Activated T-cell treated with anti-CD3 and anti-CD28 coated beads, Interleukin-2, amount 50 U/mL, for 48 hours (primary cell): ENCODE results near the gene ADAMTS6.
"Not testable (repeated sequence)": the region's sequence is repeated elsewhere in the genome, so short reads cannot be mapped to it uniquely, and the experiment has no call there.

ENCODE experiments used
- DNase-seq, 2 experiments: peaks; one replicate each; pipeline ENCODE4 v3.0.0-alpha.2; 2020

The ADAMTS6 gene

DNA sequence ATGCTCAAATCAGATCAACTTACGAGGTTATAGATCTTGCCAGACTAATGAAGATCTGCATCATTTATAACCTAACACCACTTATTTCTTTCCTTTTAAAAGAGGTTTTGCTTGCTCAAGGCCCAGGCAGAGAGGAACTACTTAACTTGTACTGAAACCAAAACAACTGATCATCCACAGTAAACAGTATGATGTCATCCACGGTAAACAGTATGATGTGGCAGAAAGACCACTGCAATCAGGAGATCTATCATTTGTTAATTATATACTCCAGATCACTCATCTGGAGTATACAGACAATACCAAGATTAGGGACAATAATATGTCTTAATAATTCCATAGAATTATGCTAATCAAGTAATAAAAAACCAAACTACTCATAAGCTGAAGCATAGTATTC lies 116.8 kb downstream of the ADAMTS6 start:
- DNase-seq = no peak

DNA sequence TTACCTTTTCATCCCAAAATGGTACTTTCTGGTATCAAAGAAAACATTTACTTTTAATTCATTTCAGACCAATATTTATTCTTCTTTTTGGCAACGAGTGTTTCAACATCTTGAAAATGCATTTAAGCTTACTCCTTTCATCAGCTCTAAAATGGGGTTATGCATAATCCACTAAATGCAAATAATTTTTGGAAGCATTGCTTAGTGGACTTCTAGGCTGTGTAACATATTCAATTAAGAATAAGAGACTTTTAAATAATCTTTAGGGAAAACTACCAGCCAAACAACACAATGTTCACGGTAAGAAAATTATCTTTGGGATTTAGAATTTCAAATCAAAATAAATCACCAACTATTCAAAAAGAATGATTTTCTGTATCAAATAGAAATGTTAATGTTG lies 118.2 kb downstream of the ADAMTS6 start:
- DNase-seq = no peak

DNA sequence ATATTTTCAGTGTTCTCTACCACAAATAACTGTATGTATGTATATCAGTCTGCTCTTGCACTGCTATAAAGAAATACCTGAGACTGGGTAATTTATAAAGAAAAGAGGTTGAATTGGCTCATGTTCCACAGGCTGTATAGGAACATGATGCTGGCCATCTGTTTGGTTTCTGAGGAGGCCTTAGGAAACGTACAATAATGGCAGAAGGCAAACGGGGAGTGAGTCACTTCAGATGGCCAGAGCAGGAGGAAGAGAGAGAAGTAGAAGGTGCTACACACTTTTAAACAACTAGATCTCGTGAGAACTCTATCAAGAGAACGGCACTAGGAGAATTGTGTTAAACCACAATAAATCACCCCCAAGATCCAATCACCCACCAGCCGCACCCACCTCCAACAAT lies 121.7 kb downstream of the ADAMTS6 start:
- DNase-seq = no peak

DNA sequence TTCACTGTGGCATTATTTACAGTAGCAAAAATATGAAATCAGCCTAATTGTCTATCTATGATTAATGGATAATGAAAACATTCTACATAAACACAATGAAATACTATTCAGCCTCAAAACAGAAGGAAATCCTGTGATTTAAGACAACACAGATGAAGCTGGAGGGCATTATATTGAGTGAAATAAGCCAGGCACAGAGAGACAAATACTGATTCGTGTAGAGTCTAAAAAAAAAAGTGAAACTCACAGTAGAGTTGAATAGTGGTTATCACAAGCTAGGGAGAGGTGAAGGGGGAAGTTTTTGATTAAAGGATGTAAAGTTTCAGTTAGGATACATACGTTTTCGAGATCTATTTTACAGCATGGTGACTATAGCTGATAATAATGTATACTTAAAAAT lies 122.2 kb downstream of the ADAMTS6 start:
- no peak for DNase-seq

DNA sequence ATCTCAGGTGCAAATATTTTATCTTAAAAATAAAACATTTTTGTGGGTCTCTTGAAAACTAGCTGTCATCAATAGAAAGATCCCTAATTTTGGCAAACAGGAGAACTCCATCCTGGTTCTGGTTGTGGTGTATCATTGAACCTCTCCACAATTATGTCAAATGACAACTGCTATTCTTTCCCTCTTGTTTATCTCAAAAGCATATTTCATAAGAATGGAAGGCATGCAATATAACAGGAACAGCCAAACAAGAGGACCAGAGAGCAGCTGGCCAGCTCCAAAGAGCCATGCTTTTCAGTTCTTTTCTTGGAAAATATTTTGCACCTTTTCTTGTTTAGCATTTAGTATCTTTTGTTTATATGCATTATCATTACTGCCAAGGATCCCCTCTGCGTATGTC lies 125.4 kb downstream of the ADAMTS6 start:
- DNase-seq = no peak

DNA sequence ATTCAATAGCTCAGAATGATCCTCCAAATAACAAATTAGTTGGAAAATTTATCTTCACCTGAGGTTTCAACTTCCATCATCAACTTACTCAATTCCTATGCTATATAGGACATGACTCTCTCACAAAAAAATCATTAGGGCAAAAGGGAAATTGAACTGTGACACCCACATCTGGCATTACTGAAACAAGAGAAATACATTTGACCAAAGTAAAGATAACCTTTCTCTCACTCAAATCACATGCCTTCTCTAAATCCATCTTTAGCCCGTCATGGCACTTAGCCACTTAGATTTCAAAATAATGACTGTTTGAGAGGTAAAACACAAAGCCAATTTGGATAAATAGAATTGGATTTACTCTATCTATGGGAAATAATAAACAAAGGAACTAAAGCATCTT lies 126.4 kb downstream of the ADAMTS6 start:
- no peak for DNase-seq

DNA sequence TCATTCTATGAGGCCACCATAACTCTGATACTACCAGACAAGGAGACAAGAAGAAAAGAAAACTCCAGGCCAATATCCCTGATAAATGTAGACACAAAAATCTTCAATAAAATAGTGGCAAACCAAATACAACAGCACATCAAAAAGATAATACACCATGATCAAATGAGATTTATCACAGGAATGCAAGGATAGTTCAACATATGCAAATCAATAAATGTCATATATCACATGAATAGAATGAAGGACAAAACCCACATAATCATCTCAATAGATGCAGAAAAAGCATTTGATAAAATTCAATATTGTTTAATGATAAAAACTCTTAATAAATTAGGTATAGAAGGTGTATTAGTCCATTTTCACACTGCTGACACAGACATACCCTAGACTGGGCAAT lies 139.9 kb downstream of the ADAMTS6 start:
- DNase-seq = no peak

DNA sequence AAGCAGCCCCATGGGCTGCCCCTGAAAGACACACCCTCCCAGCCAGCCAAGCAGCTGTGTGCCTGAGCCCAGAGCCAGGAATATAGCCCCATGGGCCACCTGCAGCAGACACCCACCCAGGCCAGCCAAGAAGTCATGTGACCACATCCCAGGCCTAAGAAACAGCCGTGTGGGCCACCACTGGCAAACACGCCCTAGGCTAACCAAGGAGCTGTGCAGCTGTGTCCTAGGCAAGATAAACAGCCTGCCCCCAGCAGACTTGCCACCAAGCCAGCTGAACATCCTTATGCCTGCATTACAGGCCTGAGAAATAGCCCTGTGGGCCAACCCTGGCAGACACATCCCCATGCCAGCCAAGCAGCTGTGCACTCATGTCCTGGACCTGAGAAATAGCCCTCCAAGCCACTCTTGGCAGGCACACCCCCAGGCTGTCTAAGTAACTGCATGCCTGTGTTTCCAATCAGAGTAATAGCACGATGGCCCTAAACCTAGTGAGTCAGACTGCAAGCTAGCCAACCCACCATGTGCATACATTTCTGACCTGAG lies 143.0 kb downstream of the ADAMTS6 start:
- no peak for DNase-seq

DNA sequence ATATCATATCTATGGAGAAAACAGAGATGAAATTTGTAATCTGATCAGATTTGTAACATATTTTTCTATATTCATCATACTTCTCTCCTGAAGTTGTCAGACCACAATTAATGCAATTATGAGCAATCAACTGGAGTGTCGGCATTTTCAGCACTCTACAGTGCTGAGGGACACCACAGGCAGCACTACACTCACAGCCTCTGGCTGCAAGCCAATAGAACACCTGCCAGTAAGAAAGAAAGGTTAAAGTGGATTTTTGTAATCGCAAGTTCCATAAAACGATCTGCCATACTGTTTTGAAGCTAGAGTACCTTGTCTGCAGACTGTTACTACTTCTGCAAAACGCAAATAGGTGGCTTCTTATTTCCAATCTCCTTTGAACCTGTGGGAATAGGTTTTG lies 147.6 kb downstream of the ADAMTS6 start:
- no peak for DNase-seq

DNA sequence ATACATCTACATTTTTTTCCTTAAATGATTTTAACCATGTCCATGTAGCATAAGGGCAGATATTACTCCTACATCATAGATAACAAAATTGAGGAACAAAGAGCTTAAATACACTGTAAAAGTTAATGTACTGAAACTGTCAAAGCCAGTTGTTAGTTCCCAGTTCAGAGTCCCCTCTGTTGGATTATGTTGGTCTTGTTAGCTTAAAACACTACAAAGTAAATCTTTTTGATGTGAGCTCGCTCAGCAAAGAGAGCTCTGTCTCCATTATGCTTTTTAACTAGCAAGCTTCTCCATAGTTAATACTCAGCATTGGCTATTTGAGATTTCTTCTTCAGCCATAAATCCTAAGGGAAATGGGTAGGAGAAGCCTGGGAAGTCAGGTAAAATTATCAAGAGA lies 149.1 kb downstream of the ADAMTS6 start:
- DNase-seq = no peak

DNA sequence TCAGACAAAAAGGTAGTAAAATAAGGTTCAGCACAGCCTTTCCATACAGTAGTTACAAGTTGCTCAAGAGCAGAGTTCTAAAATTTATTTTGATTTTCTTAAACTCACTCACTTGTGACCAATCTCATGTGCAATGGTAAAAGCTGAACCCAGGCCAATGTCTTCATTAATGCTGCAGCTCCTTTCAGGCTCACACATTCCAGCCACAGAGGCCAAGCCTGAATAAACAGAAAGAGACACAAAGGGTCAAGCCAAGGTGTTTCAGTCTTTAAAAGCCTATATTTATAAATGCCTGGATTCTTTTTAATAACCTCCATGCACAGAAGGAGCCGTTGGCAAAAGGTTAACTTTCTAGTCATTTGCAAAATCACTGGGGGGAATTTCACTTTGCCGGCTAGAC lies 152.5 kb downstream of the ADAMTS6 start:
- DNase-seq = no peak

DNA sequence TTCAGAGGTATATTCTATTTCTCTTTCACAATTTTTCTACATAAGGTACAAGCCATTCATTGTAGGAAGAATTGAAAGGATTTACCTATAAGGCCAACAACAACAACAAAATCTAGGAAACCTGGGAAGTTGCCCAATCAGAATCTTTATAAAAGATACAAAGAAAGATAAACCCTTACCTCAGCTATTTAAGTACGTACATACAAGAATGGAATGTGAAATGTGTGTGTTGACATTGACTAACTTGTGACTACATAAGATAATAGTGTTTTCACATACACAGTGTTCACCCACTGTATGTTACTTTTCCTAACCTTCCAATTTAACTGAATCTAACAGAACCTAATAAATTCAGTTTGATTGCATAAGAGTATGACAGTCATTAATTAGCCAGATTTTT lies 154.1 kb downstream of the ADAMTS6 start:
- DNase-seq = no peak

DNA sequence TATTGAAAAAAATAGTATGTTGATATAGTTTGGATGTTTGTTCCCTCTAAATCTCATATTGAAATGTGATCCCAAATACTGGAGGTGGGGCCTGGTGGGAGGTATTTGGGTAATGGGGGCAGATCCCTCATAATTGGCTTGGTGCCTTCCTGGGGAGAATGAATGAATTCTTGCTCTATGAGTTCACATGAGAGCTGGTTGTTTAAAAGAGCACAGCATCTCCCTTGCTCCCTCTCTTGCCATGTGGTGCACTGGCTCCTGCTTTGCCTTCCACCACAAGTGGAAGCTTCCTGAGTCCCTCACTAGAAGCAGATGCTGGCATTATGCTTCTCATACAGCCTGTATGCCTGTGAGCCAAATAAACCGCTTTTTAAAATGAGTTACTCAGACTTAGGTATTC lies 154.8 kb downstream of the ADAMTS6 start:
- no peak for DNase-seq

DNA sequence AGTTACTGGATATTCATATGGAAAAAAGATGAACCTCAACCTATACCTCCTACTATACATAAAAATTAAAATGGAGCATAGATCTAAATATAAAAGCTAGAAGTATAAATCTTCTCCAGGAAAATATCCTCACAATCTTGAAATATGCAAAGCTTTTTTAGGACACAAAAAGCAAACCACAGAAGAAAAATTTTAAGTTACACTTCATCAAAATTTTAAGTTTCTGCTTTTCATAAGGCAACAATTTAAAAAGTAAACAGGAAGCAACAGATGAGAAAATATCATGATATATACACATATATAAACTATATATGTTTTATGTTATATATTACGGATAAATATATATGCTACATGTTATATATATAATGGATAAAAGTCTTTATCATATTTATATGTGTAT lies 157.5 kb downstream of the ADAMTS6 start:
- no peak for DNase-seq

DNA sequence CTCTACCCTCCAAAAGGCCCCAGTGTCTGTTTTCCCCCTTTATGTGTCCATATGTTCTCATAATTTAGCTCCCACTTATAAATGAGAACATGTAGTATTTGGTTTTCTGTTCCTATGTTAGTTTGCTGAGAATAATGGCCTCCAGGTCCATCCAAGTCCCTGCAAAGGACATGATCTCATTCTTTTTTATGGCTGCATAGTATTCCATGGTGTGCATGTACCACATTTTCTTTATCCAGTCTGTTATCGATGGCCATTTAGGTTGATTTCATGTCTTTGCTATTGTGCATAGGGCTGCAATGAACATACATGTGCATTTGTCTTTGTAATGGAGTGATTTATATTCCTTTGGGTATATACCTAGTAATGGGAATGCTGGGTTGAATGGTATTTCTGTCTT lies 161.0 kb downstream of the ADAMTS6 start:
- not testable (repeated sequence) for DNase-seq

DNA sequence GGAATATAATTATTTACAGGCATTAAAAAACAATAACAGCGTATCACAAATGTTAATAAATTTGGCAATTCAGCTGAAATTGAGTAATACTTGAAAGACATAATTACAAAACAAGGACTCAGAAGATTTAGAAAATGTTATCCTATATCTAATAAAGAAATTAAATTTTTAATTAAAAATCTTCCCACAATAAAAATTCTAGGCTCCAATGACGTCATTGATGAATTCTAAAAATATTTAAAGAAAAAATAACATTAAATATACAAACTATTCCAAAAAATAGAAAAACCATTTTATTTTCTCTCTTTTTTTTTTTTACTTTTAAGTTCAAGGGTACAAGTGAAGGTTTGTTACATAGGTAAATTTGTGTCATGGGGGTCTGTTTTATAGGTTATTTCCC lies 161.5 kb downstream of the ADAMTS6 start:
- no peak for DNase-seq

DNA sequence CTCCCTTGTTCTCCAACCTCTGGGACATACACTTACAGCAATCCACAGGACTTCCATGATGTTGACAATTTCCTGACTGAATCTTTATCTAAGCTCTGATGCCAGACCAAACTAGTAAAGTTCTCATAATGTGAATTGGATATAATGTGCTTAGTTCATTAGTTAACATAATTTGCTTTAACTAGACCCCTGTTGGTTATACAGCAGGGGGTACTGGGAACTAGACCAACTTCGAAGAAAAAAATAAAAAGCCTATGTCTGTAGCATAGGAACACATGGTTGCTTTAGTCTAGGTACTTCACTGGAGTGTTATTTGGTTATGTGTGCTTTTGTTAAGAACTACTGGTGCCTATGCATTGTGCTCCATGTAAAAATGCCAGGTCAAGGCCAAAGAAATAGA lies 173.8 kb downstream of the ADAMTS6 start:
- DNase-seq = no peak

DNA sequence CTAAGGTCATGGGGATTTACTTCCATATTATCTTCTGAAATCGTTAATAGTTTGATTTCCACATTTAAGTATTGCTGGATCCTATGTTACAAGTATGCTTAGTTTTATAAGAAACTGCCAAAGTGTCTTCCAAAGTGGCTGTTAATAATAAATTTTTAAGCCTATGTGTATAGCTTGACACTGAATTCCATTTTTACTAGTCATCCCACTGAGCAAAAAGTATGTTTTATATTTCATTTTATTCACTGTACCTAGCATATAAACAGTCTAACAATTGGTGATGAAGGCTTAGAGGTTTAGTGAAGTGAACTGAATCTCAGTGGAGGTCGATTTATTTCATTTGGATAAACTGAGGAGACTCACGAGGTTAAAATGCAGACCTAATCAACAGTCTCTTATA lies 174.6 kb downstream of the ADAMTS6 start:
- no peak for DNase-seq

DNA sequence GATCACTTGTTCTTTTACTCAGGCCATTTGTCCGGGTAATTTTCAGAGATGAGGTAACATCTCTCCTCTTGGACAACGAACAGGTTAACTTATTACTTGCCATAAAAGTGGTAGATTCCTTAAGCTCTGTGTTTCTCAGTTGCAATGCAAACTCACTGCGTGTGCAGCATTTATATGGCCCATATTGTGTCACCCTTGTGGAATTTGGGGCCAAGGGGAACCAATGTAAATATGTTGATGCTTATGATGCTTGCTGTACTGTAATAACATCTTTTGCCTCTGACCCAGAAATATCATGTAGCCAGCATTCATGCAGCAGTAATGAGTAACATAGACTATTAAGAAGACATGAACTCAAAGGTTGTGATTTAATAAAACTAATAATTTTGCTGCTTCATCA lies 175.8 kb downstream of the ADAMTS6 start:
- no peak for DNase-seq

DNA sequence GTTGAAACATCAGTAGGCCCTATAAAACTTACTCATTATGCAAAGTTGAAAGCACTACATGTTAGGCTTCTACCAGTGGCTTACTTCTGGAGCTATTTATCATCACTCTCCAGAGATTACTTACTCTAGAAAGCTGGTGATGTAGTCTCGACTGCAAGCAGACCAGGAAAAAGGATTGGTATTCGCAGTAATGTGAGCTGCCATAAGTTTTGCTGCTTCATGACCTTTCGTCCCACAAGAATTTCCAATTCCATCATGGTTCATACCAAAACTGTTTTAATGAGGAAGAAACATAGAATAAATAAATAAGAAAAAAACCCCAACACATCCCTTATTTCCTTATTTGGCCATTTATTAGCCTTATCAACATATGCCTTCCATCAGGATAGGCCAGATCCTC lies 181.9 kb downstream of the ADAMTS6 start:
- DNase-seq = no peak

DNA sequence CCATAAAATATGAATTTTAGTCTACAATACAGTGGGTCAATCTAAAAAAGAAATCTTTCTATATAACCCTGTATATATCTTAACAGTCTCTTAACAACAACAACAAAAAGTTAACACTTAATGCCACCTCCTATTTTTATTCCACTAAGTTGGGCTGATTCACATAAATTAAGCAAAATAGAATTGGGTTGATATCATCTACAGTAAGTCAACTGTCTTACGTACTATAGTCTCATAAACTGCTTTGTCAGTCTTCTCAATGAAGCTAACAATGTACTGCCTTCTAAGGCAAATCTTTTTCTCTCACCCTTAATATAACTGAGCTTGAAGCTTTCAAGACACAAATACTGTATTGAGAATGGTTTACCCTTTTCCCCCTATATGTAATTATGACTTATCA lies 185.7 kb downstream of the ADAMTS6 start:
- no peak for DNase-seq

DNA sequence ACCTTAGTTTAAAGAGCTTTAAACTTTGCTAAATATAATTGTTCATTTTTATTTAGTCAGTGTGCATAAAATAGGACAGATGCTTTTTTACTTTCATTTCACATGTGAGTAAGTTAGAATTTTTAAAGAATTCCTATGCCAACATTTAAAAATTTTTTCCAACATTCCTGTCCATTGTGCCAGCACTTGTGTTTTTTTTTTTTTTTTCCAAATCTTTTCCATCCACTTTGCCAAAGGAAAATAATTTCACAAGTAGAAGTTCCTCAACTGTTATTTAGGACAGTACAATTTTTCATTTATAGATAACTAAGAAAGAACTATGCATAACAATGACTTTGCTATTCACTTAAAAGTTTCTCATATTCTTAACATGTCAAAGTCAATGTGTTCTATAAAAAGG lies 189.5 kb downstream of the ADAMTS6 start:
- DNase-seq = no peak

DNA sequence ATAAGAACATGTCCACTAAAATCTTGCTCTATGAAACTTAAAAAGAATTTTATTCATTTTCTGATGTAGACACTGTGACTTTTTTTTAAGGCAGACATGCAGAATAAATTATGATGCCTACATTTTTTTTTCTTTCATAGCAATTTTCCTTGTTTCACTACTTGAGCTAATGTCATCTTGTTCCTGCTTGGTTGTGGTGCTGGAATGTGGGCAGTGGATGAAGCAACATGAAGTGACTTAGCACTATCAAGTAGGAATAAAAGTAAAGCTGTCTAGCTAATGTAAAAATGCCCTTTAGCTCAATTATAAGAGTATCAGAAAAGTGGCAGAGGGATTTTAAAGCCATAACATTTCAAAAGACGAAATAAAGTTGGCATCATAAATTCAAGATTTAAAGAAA lies 191.0 kb downstream of the ADAMTS6 start:
- DNase-seq = no peak

DNA sequence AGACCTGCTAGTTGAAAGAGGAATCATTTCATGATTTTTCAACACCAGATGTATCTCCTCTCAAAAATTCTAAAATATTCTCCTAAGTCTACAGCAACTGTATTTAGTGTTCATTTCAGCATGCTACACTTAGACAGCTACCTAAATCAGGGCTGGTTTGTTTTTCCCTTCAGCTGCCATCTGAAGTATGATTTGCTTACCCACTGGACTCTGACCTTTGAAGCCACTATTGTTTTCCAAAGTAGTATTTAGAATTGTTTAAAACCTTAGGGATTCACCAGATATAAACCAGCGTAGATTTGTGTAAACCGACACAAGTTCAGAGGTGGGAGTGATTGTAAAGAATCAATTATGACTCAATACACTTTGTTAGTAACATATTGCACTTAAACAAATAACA lies 193.1 kb downstream of the ADAMTS6 start:
- no peak for DNase-seq

DNA sequence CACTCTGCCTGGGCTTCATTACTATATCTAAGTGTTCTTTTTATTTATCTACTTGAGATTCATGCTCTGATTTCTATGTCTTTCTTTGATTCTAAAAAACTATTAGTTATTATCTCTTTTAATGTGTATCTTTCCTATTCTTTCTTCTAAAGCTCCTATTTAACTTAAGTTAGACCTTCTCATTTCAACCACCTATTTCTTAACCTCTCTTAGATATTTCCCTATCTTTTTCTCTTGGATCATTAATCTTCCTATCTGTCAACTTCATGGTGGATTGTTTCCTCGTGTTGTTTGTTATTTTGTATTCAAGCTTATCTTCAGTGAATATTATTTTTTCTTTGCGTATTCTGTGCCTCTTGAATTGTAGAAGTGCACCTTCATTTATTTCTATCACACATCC lies 202.1 kb downstream of the ADAMTS6 start:
- DNase-seq = no peak
